ENCODE results near the gene MINDY3.
"Not testable (repeated sequence)": the region's sequence is repeated elsewhere in the genome, so short reads cannot be mapped to it uniquely, and the experiment has no call there.

Gene MINDY3

DNA sequence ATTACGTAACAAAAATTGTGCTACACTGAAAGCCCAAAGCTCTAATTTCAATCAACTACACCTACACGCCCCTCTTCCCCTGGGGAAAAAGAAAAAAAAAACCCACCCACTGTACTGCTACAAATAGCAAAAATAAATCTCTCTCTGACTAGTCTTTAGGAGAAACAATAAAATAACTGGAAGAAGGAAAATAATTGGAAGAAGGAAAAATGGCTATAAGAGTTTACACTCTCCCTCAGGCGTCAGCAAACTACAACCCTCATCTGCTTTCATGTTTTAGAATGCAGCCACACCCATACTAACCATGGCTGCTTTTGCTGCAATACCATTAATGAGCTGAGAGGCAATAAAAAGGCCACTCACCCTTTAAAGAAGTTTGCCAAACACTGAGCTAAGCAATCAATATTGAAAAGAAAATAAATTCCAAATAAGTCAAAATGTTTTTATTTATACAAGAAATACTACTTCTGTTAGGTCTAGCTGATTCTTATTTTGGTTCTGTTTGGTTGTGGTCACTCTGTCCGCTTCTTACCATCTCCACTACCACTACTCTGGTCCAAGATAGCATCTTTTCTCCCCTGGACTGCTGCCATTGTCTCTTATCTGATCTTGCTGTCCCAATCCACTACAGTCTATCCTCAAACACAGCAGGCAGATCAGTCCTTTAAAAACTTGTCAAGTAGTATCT lies 3.8 kb downstream of the MINDY3 start:
- DNase-seq (ENCODE audit: low spot score), result peak; percentile 49

DNA sequence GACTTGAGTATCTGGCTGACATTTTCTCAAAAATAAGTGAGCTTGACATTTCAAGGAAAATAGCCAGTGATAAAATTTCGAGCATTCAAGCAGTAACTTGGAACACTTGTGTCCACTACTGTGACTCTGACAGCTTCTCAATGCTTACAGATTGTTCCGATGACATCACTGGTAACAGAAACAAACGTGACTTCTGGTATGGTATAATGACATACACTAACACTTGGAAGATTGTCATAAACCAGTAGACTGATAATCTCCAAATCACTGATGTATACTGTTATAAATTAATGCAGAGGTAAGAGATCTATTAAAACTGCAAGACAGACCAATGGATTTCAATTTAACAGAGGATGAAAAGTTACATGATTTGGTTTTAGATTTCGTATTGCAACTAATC lies 6.5 kb downstream of the MINDY3 start:
- DNase-seq (ENCODE audit: low spot score), result no peak

DNA sequence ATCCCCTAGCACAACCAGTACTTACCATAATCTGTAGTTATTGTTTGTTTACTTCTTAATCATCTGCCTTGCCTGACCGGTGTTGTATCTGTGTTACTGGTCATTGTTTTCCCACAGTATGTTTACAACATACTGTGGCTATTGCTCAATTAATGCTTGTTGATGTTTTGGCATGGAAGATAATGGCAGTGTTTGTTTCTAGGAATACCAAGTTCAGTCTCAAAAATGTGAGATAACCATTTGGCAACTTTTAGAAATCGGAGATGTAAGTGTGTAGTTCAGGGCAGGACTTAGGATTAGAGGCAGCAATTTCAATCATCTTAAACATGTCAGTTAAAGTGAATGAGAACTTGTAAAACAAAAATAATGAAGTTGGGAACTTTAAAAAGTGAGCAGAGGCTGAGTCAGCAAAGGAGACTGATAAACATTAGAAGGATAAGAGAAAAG lies 8.2 kb downstream of the MINDY3 start:
- no peak for DNase-seq (ENCODE audit: low spot score)

DNA sequence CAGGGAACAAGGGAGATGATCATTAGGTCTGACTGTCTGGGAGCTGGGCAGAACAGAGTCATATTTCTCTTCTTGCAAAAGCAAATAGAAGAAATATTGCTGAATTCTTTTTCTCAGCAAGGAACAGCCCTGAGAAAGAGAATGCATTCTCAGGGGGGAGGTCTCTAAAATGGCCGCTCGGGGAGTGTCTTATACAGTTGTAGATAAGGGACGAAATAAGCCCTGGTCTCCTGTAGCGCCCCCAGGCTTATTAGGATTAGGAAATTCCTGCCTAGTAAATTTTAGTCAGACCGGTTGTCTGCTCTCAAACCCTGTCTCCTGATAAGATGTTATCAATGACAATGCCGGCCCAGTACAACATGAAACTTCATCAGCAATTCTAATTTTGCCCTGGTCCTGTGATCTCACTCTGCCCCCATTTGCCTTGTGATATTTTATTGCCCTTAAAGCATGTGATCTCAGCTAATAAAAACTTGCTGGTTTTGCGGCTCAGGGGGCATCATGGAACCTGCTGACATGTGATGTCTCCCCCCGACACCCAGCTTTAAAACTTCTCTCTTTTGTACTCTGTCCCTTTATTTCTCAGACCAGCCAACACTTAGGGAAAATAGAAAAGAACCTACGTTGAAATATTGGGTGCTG lies 9.8 kb downstream of the MINDY3 start:
- DNase-seq (ENCODE audit: low spot score), result not testable (repeated sequence)

DNA sequence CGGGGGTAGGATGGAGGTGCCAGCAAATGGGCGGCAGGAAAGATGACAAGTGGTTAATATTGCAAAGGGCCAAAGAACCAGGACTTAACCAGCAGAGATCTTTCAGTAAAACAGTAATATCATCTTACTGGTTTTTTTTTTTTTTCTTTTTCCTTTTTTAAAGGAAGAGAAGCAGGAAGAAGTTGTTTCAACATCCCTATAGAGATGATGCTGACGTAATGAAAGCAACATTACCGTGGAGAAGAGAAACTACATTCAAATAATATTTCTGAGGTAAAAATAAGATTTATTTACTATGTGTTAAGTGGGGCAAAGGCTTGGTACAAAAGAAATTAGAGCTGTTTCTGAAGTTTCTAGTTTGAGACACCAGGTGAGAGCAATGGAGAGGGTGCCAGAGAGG lies 11.0 kb downstream of the MINDY3 start:
- no peak for DNase-seq (ENCODE audit: low spot score)

DNA sequence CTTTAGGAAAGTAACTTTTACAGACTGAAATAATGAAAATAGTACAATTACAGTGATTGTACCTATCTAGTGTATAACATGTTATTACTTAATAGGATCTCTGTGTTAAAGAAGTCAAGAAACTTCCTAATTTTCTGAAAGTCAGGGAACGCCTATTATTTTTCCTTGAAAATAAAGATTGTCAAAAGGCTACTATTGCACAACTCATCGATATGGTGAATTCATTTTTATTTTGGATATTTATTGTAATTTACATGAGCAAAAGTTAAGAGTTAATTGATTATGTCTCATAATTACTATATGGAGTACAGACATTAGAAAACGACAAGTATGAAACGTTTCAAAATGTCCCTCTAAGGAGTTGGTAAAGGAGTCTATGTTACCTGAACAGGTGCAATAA lies 12.8 kb downstream of the MINDY3 start:
- no peak for DNase-seq (ENCODE audit: low spot score)

DNA sequence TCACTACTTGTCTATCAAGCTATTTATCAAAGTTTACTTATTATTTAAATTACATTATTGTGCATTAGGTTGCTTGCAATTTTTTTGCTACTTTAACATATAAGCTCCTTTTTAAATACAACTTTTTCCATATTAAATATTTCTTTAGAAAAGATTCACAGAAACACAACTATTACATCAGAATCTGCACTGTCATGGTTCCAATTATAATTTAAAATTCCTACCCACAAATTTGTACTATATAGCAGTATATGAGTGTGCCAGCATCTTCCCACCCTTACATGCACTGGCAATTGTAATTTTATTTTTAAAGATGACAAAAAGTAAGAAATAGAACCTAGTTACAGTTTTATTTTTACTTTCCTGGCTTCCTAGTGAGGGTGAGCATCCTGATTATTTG lies 15.8 kb downstream of the MINDY3 start:
- no peak for DNase-seq (ENCODE audit: low spot score)

DNA sequence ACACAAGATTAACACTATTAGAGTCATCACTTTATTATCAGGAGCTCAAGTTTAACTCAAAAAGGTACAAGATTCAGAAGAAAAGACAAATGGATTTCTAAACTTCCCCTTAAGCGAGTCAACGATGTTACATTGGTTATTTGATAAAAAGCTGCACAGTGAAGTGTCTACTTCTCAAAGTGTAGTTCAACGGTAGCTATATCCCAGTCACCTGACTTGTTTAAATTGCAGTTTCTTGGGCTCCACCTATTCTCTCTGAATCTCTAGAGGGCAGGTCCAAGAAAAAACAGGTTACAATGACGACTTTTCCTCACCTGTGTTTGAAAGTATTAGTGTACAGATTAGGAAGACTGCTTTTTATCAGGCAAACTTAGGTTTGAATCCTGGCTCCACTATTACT lies 16.6 kb downstream of the MINDY3 start:
- DNase-seq (ENCODE audit: low spot score), result no peak

DNA sequence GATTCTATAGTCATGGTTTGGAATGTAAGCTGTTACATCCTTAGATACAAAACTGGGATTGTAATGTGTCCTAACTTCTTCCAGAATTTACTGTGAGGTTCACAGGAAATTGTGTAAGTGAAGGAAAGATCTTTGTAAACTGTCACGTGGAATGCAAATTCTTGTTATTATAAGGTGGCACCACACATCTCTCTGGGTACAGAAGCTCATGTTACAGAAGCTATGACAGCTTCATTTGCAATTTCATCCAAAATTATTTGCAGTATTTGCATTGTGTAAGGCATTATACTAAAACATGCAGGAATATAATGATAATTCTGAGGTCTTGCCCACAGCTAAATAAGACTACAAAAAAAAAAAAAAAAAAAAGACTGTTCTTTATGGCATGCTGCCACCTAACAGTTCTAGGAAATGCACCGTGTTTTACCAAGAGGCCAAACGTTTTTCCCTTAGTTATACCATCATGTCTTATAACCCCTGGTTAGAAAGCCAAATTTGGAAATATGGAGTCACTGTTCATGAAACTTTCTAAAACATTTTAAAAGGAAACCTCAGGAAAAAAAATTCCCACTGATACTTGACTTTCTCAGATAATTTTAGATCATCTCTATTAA lies 17.6 kb downstream of the MINDY3 start:
- DNase-seq (ENCODE audit: low spot score), result no peak

DNA sequence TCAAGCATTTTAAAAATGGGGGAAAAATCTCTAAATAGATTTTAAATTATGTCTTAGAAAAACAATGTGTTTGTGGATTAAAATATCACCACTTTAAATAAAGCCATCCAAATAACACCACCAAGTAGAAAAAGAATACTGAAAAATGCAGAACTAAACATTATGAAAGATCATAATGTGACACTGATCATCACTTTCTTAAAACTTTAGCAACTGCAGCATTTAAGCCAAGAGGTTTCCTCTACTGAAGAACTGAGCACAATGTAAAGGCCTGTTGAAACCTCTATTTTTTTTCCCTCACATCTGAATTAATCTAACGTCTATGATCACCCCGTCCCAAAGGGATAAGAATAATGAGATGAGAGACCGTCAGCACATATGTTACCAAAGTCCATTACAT lies 18.6 kb downstream of the MINDY3 start:
- DNase-seq (ENCODE audit: low spot score), result no peak

DNA sequence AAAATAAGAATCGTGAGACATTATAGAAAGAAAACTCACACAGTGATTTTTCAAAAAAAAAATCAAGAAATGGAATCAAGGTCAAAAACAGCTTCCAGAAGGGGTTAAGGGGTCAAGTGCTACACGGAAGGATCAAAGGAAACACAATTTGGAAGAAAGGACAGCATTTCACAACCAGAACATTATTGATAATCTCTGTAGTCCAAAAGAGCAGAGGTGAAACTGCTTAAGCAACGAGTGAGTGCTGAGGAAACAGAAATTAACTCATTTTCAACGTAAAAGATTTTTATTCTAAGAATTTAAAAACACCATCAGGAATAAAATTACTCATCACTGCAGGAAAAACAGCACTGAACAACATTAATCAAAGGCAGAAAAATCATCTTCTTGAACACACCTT lies 23.5 kb downstream of the MINDY3 start:
- no peak for DNase-seq (ENCODE audit: low spot score)

DNA sequence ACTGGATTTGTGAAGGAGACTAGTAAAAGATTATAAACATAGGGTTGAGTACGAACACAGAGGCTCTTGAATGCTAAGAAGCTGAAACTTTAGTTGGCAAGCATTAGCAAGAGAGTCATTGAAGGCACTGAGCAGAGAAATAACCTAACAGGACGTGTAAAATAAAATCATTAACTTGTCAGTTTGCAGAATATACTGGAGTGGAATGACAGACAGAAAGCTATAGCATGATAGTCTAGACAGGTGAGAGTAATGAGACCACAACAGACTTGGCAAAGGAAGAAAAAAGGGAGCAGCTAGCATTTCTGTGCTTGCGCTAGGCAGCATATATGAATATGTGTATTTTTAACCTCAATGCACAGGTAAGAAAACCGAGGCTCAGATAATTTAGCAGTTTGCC lies 30.8 kb downstream of the MINDY3 start:
- no peak for DNase-seq (ENCODE audit: low spot score)

DNA sequence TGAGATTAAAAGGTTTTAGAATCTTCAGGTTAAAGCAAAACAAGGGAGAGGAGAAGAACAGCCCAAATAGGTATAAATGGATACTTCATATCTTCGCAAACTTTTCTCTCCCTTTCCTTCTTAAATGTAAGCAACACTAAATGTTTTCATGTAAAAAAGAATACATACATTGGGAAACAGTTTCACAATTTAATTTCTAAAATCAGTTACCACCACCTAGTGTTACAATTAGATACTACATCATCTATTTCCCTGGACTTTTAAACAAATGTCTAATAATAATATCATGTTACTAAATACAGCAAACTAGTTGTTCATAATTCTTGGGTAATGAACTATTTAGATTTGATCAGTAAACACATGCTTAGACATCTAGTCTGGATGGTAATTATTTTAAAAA lies 35.8 kb downstream of the MINDY3 start:
- peak; percentile 5 for DNase-seq (ENCODE audit: low spot score)

DNA sequence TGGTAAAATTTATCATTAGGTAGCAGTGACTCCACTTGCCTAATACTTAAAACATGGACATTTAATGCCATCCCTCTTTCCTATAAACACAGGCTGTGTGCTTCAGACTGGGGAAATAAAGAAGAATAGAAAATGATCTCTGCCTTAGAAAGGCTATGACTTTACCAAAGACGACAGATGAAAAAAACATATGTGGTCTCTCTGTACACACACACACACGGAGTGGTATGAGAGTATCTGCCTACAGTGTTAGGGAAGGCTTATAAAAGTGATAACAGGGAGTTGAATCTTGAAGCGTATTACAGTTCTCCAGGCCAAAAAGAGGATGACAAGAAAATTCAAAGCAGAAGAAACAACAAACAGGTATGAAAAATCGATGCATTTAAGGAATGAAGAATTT lies 38.2 kb downstream of the MINDY3 start:
- DNase-seq (ENCODE audit: low spot score), result no peak

DNA sequence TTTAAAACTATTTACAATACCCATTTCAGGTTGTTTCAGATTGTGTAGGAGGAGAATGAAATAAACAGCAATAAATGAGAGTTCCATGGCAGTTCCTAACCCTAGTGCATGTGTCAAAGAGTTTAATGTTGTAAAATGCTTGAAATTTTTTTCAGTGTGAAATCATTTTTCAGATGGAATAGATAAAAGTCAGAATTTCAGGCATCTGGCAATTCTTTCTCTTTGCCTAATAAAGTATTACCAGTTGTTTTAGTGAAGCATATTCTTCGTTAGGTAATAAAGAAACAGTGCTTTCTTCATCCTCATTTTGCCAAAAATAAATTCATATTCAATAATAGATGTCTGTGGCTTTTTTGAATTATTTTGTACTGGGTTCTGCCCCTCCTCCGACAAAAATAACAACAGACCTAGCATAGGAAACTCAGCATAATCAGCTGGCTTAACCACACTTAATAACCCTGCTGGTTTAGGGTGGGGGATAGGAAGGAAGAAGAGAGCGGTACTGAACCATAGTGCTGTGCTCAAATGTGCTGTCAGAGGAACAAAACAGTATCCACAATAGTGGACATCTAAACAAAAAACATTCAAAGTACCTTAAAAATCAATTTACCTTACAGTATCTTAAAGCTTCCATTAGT lies 39.1 kb downstream of the MINDY3 start:
- no peak for DNase-seq (ENCODE audit: low spot score)

DNA sequence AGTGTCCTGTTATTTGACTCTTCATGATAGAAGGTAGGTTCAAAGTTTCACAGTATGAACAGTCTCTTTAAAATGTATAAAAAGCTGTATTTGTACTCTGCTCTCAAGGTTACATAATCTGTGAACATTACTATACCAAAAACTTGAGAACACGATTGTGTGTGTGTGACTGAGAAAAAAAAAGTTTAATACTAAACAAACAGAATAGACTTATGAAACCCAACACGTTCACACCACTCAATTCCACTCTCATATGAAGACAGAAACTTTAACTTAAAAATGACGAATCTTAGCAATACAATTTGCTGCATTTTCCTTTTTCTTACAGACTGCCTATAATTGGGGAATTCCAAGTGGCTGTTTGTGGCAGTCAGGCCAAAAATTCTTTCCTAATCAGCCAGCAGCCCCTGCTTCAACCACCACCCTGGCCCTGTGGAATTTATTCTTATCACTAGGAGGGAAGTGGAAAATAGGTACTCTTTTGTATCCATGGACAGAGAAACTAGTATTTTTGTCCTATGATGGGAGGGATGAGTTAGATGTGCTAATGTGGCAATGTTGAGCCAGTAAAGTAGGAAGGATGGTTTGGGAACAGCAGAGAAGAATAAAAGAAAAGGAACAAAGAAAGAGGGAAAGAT lies 42.8 kb downstream of the MINDY3 start:
- no peak for DNase-seq (ENCODE audit: low spot score)

DNA sequence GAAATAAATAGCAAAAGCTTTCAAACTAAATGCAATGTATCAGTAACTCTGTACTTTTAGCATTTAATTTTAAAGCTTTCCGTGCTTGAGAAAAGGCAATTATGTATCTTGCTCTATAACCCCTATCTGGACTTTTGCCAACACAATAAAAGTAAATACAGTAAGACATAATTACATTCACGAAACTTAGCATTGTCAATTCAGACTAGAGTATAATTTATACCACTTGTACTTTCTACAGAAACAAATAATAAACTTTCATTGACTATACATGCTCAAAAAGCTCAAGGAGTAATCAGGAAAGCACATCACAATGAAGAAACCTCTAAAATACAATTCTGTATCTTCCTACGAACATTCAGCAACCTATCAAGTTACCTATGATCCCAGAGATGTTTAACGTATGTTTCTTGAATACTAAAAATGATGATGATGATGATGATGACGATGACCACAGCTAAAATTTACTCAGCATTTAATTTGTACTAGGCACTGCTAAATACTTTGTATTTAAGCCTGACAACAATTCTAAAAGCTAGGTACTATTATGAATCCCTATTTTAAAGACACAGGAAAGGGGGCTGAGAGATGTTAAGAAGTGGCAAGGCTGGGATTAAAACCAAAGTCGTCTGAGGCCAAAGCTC lies 44.9 kb downstream of the MINDY3 start:
- DNase-seq (ENCODE audit: low spot score), result no peak

DNA sequence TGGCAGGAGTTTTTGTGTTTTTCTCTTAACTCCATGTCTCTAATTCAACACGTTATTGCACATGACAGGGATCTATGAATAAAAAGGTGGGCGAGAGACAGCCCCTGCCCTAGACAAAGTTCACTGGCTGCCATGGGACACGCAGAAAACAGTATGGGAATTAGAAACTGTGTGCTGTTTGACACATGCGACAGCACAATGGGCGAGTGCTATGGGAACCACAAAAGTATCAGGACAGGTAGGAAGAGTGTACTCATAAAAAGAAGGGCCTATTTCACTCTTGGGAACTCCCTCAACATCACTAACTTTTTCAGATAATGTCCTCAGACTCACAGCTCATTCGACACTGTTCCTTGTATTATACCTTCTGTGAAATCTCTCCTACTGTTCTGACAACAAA lies 45.7 kb downstream of the MINDY3 start:
- DNase-seq (ENCODE audit: low spot score), result no peak

DNA sequence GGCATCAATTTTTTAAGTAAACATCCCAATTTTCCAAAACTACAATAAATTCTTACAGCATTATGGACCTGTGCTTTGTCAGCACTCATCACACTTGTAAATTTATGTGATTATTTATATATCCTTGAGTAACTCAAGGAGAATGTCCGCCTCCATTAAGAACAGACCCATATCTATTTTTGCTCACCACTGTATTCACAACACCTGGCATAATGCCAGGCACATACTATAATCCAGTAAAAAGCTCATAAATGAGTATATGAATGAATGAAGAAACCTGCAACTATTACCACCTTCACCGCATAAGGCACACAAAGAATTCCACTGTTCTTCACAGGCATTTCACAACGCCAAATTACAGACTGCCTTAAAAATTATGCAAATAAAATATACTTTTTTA lies 46.9 kb downstream of the MINDY3 start:
- DNase-seq (ENCODE audit: low spot score), result no peak

DNA sequence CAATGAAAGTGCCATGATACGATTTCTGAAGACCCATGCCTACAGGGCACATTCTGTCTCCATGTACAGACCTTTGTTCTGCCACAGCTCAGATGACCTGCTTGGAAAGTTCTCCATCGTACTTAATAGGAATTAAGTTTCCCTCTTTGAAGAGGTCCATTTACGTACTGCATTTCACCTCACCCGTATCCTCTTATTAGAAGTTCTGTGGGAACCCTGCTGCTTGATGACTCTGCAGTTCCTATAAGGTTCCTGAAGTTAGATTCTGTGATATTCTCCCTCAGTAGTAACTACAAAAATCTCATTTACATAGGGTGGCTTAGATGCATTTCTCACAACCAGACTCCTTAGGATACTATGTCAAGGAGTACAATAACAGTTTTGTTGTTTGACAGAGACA lies 50.9 kb downstream of the MINDY3 start:
- DNase-seq (ENCODE audit: low spot score), result no peak

DNA sequence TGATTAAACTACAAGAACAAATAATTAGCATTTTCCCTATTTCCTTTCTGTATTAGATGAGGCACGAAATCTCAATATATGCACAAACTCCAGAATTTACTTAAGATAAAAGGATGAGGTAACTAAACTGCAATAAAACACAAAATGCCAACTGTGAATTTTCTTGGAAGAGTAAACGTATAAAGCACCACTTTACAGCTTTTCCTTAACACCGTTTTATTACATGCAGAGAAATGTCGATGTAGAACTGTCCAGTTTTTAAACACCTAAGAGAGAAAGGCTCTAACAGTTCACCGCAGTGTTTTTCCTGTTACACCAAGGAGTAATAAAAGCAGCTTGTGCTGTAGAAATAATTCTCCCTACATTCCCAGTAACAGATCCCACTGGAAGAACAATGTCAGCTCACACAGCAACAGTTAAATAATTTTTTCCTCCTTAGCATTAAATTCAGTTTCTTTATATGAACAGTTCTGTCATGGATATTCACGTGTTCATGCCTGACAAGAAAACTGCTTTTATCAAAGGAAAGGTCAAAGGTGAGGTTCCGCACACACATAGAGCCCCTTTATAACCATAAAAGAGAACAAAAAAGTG lies 52.0 kb downstream of the MINDY3 start:
- DNase-seq (ENCODE audit: low spot score), result no peak
